GM18858 (cell line): Measurements from ENCODE around the gene ARF5.
"Not testable (repeated sequence)": the region's sequence is repeated elsewhere in the genome, so short reads cannot be mapped to it uniquely, and the experiment has no call there.

Experiments
- ATAC-seq: cut with Tn5 transposase; IDR thresholded peaks from one replicate; pipeline ENCODE4 v1.9.1; 2021; ENCODE audit not compliant: unreplicated experiment

The ARF5 gene

GRCh38 chr7:127588019-127588696, at the start of gene ARF5:
Gene ARF5, plus strand, starts transcription at chr7:127588411. Its CDS starts 88 bp downstream, at chr7:127588499.
- ATAC-seq: peak; percentile 54

- no peak for ATAC-seq
These were observed 49.1 kb upstream of the ARF5 start for GRCh38 chr7:127539116-127539515.

GRCh38 chr7:127540461-127540860, 47.8 kb upstream of the ARF5 start:
- ATAC-seq: not testable (repeated sequence)

- ATAC-seq: no peak
These were observed 46.7 kb upstream of the ARF5 start for GRCh38 chr7:127541548-127541947.

- no peak for ATAC-seq
These were observed 41.9 kb upstream of the ARF5 start for GRCh38 chr7:127546313-127546712.

- ATAC-seq: no peak
These were observed 38.0 kb upstream of the ARF5 start for GRCh38 chr7:127550247-127550646.

- no peak for ATAC-seq
These were observed 36.3 kb upstream of the ARF5 start for GRCh38 chr7:127551941-127552340.

- ATAC-seq: no peak
These were observed 31.8 kb upstream of the ARF5 start for GRCh38 chr7:127556404-127556803.

- ATAC-seq: no peak
These were observed 30.4 kb upstream of the ARF5 start for GRCh38 chr7:127557803-127558202.

GRCh38 chr7:127566242-127566641, 22.0 kb upstream of the ARF5 start:
- ATAC-seq: no peak

GRCh38 chr7:127568034-127568433, 20.2 kb upstream of the ARF5 start:
- not testable (repeated sequence) for ATAC-seq

GRCh38 chr7:127571741-127572505, 16.3 kb upstream of the ARF5 start:
- ATAC-seq: no peak

GRCh38 chr7:127578036-127578684, 10.1 kb upstream of the ARF5 start:
- no peak for ATAC-seq

- ATAC-seq: no peak
These were observed 9.4 kb upstream of the ARF5 start for GRCh38 chr7:127578711-127579275.

GRCh38 chr7:127580612-127581011, 7.6 kb upstream of the ARF5 start:
- no peak for ATAC-seq

- no peak for ATAC-seq
These were observed 6.5 kb upstream of the ARF5 start for GRCh38 chr7:127581716-127582115.

GRCh38 chr7:127582361-127582760, 5.8 kb upstream of the ARF5 start:
- no peak for ATAC-seq

GRCh38 chr7:127584648-127585043, 3.6 kb upstream of the ARF5 start:
- ATAC-seq: no peak

GRCh38 chr7:127585044-127585953, 2.9 kb upstream of the ARF5 start, which contains the start of gene GCC1:
Gene GCC1, minus strand, starts transcription at chr7:127585596. Its CDS starts 414 bp downstream, at chr7:127585182.
- ATAC-seq: peak; percentile 84

GRCh38 chr7:127586346-127586745, 1.9 kb upstream of the ARF5 start:
- no peak for ATAC-seq

- ATAC-seq: no peak
These were observed 570 bp upstream of the ARF5 start for GRCh38 chr7:127587663-127588018.
